ENCODE data around the gene CAPN11. TPM values are rescaled to one million over a fixed set of nuclear protein-coding genes. Genes with fewer than 3 reads are reported as not detected.

CAPN11 gene
- total RNA-seq, 1 donor from 2014 or later, result 0.25 TPM

- H3K4me1 ChIP-seq, result peaks cover 95% of the 10 kb centered on the region
- no peak for TF ChIP-seq CTCF (IDR thresholded peaks at IDR 0.05; ENCODE audit: borderline replicate concordance)
- intact Hi-C loops (cut with micrococcal nuclease), result no loop called here
- peak overlapping the region; percentile 11 for H3K4me3 ChIP-seq
- no peak for DNase-seq
- H3K27me3 ChIP-seq (ENCODE audit: low read depth), result no peaks in the 10 kb centered on the region
- peaks cover 40% of the 10 kb centered on the region for H3K36me3 ChIP-seq
- peak overlapping the region; percentile 98 for H3K27ac ChIP-seq (replicated peaks)
- H3K9me3 ChIP-seq (replicated peaks), result no peaks in the 10 kb centered on the region
Measured at GRCh38 chr6:44233567-44234100, 75.0 kb downstream of the CAPN11 start.

Other genes starting within 250 kb of the CAPN11 start
- gene MRPL14, start 31.4 kb upstream of the CAPN11 start, total RNA-seq, result 36.8 TPM
- 37.2 TPM for gene TMEM63B, start 31.3 kb upstream of the CAPN11 start, total RNA-seq
- 0.36 TPM for gene MYMX, start 58.1 kb downstream of the CAPN11 start, total RNA-seq
- gene SLC29A1, start 64.8 kb downstream of the CAPN11 start, total RNA-seq, result 154 TPM
- gene HSP90AB1, start 88.3 kb downstream of the CAPN11 start, total RNA-seq, result 786 TPM
- 20.2 TPM for gene SLC35B2, start 98.7 kb downstream of the CAPN11 start, total RNA-seq
- 2.1 TPM for gene NFKBIE, start 106.7 kb downstream of the CAPN11 start, total RNA-seq
- not detected for gene TMEM151B, start 111.6 kb downstream of the CAPN11 start, total RNA-seq
- gene AARS2, start 154.5 kb downstream of the CAPN11 start, total RNA-seq, result 10.6 TPM
- gene SPATS1, start 183.8 kb downstream of the CAPN11 start, total RNA-seq, result not detected
- 20.0 TPM for gene CDC5L, start 228.9 kb downstream of the CAPN11 start, total RNA-seq